HUES64 (cell line): ENCODE results near the gene GART.
A peak's percentile ranks its signal among the peaks of the same experiment; 100 is the strongest.

Source experiments
- H3K27ac ChIP-seq: 2 replicates; pipeline ENCODE4 v1.7.0; 2013; ENCODE audit warnings: low read depth, low read length, inconsistent platforms
- H3K27me3 ChIP-seq: 2 replicates; pipeline ENCODE4 v1.6.1; 2013; ENCODE audit warnings: mild to moderate bottlenecking, low read length; ENCODE audit not compliant: insufficient read depth
- H3K36me3 ChIP-seq: 2 replicates; pipeline ENCODE4 v1.6.1; 2013; ENCODE audit warnings: mild to moderate bottlenecking, low read length; ENCODE audit not compliant: insufficient read depth
- H3K4me1 ChIP-seq: 2 replicates; pipeline ENCODE4 v1.6.1; 2013; ENCODE audit warnings: mild to moderate bottlenecking, low read length, moderate library complexity; ENCODE audit not compliant: insufficient read depth
- H3K4me3 ChIP-seq: 2 replicates; pipeline ENCODE4 v1.5.1; 2013; ENCODE audit warnings: mild to moderate bottlenecking, low read length, moderate library complexity
- H3K9ac ChIP-seq: 2 replicates; pipeline ENCODE4 v1.6.1; 2013; ENCODE audit warnings: mild to moderate bottlenecking, low read depth, low read length
- H3K9me3 ChIP-seq: 2 replicates; pipeline ENCODE4 v1.6.1; 2013; ENCODE audit warnings: low read depth, low read length; ENCODE audit not compliant: insufficient read depth
- WGBS: fragments of 150-250, 120-280 bp; methylation state at CpG from one replicate; pipeline ENCODE4 v1.1.7; 2013; ENCODE audit warnings: missing lambda C conversion rate; 5-methylcytosine and 5-hydroxymethylcytosine counted together

The GART gene

GRCh38 chr21:33541105-33541711 is 709 bp downstream of the GART start:
- Histone ChIP-seq H3K27me3 (no peaks in the 10 kb centered on the region), H3K4me3 (peak overlapping the region; percentile 96), H3K9ac (peak overlapping the region; percentile 98), H3K9me3 (no peaks in the 10 kb centered on the region), H3K27ac (peak overlapping the region; percentile 99), H3K36me3 (peaks cover 47% of the 10 kb centered on the region), H3K4me1 (peaks cover 23% of the 10 kb centered on the region)
- WGBS = 39% methylated on average over 17 of the region's 19 CpGs

DNA sequence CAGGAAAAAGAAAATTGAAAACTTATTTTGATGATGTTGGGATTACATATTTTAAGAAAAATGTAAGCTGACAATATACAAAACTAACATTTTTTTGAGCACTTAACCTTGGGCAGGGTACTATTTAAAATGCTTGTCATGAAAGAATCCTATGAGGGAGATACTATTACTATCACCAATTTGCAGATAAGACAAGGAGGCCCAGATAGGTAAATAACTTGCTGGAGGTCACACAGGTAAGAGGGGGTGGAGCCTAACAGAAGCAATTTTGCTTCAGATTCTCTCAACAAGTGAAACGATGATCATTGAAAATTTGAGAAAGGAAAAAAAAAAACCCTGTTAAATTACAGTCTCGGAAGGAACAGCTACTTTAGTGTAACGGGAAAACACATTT is 1.2 kb downstream of the GART start:
- WGBS = 62% methylated on average over 2 of the region's 3 CpGs
- H3K27ac ChIP-seq = no peak overlapping the region

GRCh38 chr21:33539616-33540015 is 2.3 kb downstream of the GART start:
- 94% methylated on average over 3 of the region's 4 CpGs for WGBS
- H3K9me3 ChIP-seq = no peaks in the 10 kb centered on the region
- no peak overlapping the region for H3K27ac ChIP-seq
- no peaks in the 10 kb centered on the region for H3K27me3 ChIP-seq
- peaks cover 58% of the 10 kb centered on the region for H3K36me3 ChIP-seq
- no peak overlapping the region; the same call in 1 of the 2 replicates for H3K9ac ChIP-seq
- peaks cover 12% of the 10 kb centered on the region for H3K4me1 ChIP-seq
- no peak overlapping the region for H3K4me3 ChIP-seq

More for the DNA sequence above, 1.2 kb downstream of the GART start:
- Histone ChIP-seq H3K27me3 (no peaks in the 10 kb centered on the region), H3K9me3 (no peaks in the 10 kb centered on the region), H3K9ac (no peak overlapping the region), H3K4me1 (peaks cover 23% of the 10 kb centered on the region), H3K4me3 (peak overlapping the region; percentile 96), H3K36me3 (peaks cover 47% of the 10 kb centered on the region)

DNA sequence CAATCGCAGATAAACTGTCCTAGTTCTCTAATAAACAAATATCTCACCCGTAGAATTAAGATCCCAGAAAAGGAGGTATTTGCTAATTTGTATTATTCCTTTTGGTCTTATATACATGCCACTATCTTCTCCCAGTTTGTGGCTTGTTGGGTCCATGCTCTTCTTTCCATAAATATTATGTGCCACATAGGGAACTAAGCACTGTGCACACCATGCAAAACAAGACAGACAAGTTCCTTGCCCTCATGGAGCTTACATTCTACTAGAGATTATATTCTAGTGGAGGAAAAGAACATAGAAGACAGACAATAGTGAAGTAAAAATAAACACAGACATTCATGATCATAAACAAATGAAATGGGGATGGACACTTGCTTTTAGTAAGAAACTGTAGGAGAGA is 4.7 kb downstream of the GART start:
- no peaks in the 10 kb centered on the region for H3K27me3 ChIP-seq
- peaks cover 8% of the 10 kb centered on the region for H3K4me1 ChIP-seq
- 92% methylated on average over 2 of the region's 2 CpGs for WGBS
- H3K9ac ChIP-seq = no peak overlapping the region
- no peak overlapping the region for H3K27ac ChIP-seq
- no peaks in the 10 kb centered on the region for H3K9me3 ChIP-seq
- no peak overlapping the region for H3K4me3 ChIP-seq
- peaks cover 82% of the 10 kb centered on the region for H3K36me3 ChIP-seq

- H3K36me3 ChIP-seq = peaks cover 99% of the 10 kb centered on the region
- no peaks in the 10 kb centered on the region for H3K27me3 ChIP-seq
- no CpG with 5 or more reads among the region's 3 CpGs for WGBS
- no peak overlapping the region for H3K9ac ChIP-seq
- no peaks in the 10 kb centered on the region for H3K9me3 ChIP-seq
- no peaks in the 10 kb centered on the region for H3K4me1 ChIP-seq
- H3K4me3 ChIP-seq = no peak overlapping the region
- no peak overlapping the region for H3K27ac ChIP-seq
Observed at GRCh38 chr21:33531007-33531406, 10.9 kb downstream of the GART start.

DNA sequence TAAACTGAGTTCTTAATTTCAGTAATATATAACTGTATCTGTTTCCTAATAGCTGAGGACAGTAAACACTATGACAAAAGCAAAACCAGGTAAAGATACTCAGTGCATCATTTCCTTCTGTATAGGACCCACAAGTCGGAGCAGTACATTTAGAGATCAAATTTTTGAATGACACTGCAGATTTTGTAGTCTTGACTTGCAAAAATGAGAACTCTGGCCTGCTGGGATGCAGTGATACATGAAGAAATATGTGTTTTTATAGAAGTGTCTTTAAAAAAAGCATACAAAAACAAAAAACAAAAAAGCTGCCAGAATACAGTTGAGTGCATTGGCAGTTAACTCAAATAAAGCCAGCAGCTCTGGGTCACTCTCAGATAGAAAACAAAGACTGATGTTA is 19.0 kb downstream of the GART start:
- Histone ChIP-seq H3K9me3 (no peaks in the 10 kb centered on the region), H3K4me1 (no peaks in the 10 kb centered on the region), H3K27ac (no peak overlapping the region), H3K36me3 (peaks cover 95% of the 10 kb centered on the region), H3K27me3 (no peaks in the 10 kb centered on the region), H3K9ac (no peak overlapping the region), H3K4me3 (no peak overlapping the region)
- 95% methylated on average over 1 of the region's 1 CpG for WGBS

DNA sequence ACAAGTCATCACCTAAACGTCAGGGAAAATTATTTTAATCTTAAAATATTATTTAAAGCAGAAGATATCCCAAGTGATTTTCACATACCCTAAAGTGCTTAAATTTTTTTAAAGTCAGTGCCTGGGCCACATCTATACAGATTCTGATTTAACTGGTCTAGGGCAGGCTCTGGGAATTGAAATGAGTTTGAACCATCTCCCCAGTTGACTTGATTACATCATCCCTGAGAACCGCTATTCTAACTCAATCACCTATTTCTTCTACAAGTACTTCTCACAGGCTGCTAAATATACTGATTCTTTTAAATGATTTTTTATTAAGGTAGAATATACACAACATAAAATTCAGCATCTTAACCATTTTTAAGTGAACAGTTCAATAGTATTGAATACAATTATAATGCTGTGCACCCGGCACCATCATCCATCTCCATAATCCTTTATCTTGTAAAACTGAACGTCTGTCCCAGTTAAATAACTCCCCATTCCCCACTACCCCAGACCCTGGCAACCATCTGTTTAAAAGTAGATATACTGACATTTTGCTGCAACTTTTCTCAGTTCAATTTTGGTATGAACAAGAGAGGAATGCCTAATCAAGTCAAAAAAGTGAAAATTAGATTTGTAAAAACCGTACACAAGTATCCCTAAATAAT is 19.5 kb downstream of the GART start:
- H3K27ac ChIP-seq = no peak overlapping the region
- H3K4me1 ChIP-seq = no peaks in the 10 kb centered on the region
- H3K27me3 ChIP-seq = no peaks in the 10 kb centered on the region
- no peak overlapping the region for H3K9ac ChIP-seq
- no peaks in the 10 kb centered on the region for H3K9me3 ChIP-seq
- peaks cover 95% of the 10 kb centered on the region for H3K36me3 ChIP-seq
- WGBS = 93% methylated on average over 3 of the region's 5 CpGs
- no peak overlapping the region for H3K4me3 ChIP-seq

GRCh38 chr21:33518899-33519298 is 23.0 kb downstream of the GART start:
- no peak overlapping the region for H3K4me3 ChIP-seq
- no peak overlapping the region for H3K9ac ChIP-seq
- no peak overlapping the region for H3K27ac ChIP-seq
- no peaks in the 10 kb centered on the region for H3K9me3 ChIP-seq
- peaks cover 95% of the 10 kb centered on the region for H3K36me3 ChIP-seq
- no peaks in the 10 kb centered on the region for H3K27me3 ChIP-seq
- no peaks in the 10 kb centered on the region for H3K4me1 ChIP-seq
- WGBS = 97% methylated on average over 4 of the region's 4 CpGs

DNA sequence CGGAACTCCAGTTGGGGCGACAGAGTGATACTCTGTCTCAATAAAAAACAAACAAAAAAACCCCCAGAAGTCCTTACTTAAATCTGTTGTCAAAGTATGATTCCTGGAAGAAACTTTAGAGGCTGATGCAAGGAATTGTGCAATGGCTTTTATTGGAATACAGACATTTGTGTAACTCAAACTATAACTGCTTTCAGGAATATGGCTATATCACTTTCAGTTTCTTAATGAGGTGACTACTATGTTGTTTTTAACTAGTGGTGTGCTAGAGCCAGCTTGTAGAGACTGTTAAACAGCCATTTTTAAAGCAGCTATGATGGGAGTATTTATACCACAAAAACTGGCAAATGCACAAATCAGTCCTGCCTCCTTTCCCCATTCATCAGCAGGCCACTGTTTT is 27.7 kb downstream of the GART start:
- H3K27me3 ChIP-seq = no peaks in the 10 kb centered on the region
- no peaks in the 10 kb centered on the region for H3K9me3 ChIP-seq
- H3K9ac ChIP-seq = no peak overlapping the region
- H3K27ac ChIP-seq = no peak overlapping the region
- WGBS = 94% methylated on average over 2 of the region's 2 CpGs
- peaks cover 97% of the 10 kb centered on the region for H3K36me3 ChIP-seq
- no peak overlapping the region for H3K4me3 ChIP-seq
- H3K4me1 ChIP-seq = no peaks in the 10 kb centered on the region

DNA sequence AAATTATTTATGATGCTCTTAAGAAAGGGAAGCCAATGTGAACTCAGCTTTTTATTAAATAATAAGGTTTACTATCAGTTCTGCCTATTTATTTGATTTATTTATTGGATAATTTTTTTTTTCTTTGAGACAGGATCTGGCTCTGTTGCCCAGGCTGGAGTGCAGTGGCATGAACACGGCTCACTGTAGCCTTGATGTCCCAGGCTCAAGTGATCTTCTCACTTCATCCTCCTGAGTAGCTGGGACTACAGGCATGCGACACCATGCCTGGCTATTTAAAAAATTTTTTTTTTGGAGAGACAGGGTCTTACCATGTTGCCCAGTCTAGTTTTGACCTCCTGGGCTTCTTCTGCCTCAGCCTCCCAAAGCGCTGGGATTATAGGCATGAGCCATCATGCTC is 29.4 kb downstream of the GART start:
- Histone ChIP-seq H3K9ac (no peak overlapping the region), H3K27me3 (no peaks in the 10 kb centered on the region), H3K27ac (no peak overlapping the region), H3K4me3 (no peak overlapping the region), H3K36me3 (peaks cover 96% of the 10 kb centered on the region), H3K4me1 (no peaks in the 10 kb centered on the region), H3K9me3 (no peaks in the 10 kb centered on the region)
- 95% methylated on average over 3 of the region's 3 CpGs for WGBS

DNA sequence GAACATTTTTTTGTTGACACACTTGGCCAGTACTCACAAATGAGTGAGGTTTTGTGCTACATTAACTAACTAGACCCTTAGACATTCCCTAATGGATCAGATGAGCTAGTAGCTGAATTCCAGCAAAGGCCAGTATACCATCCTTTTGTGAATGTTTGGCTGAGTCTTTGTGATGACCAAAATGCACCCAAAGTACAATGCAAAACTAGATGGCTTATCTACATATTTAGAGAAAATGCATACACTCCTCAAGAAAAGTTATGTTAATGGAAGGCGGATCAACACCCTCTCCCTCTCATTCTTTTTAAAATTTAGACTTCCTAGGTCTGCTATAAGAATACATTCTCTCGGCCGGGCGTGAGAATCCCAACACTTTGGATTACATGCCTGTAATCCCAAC is 30.3 kb downstream of the GART start:
- peaks cover 96% of the 10 kb centered on the region for H3K36me3 ChIP-seq
- H3K27ac ChIP-seq = no peak overlapping the region
- H3K9me3 ChIP-seq = no peaks in the 10 kb centered on the region
- H3K9ac ChIP-seq = no peak overlapping the region
- H3K27me3 ChIP-seq = no peaks in the 10 kb centered on the region
- H3K4me3 ChIP-seq = no peak overlapping the region
- H3K4me1 ChIP-seq = no peaks in the 10 kb centered on the region
- WGBS = 96% methylated on average over 4 of the region's 4 CpGs
